CD4-positive, alpha-beta memory T cell (primary cell): ENCODE data around the gene ATP8B4. TPM values are rescaled to one million over a fixed set of nuclear protein-coding genes. Genes with fewer than 3 reads are reported as not detected.
A peak's percentile ranks its signal among the peaks of the same experiment; 100 is the strongest.

Experiments
- CTCF ChIA-PET: fragments of 350-600 bp; sonication (Branson Sonifier 250); formaldehyde crosslinking; loops from one replicate; lab custom pipeline; 2021; ENCODE audit warnings: inconsistent platforms; ENCODE audit not compliant: partially characterized antibody; lab: Charles Lee
- POLR2A ChIA-PET: fragments of 350-600 bp; sonication (Branson Sonifier 250); formaldehyde crosslinking; loops from one replicate; lab custom pipeline; 2021; ENCODE audit not compliant: partially characterized antibody; lab: Charles Lee
- DNase-seq, 5 donors: peaks; one replicate each; pipeline versions ENCODE4 v3.0.0 to v3.0.0-alpha.2; 2020 to 2022; ENCODE audit warnings: mixed read lengths in 1 of 5
- H3K27ac ChIP-seq: one replicate; pipeline ENCODE4 v1.7.0; 2013; ENCODE audit warnings: low read depth, low read length
- H3K27me3 ChIP-seq: 2 replicates; pipeline ENCODE4 v1.7.0; 2013; ENCODE audit warnings: mild to moderate bottlenecking, low read length, moderate library complexity; ENCODE audit not compliant: insufficient read depth
- H3K36me3 ChIP-seq: 2 replicates; pipeline ENCODE4 v1.7.0; 2013; ENCODE audit warnings: mild to moderate bottlenecking, low read length, moderate library complexity; ENCODE audit not compliant: insufficient read depth
- H3K4me1 ChIP-seq: 2 replicates; pipeline ENCODE4 v1.7.0; 2013; ENCODE audit warnings: mild to moderate bottlenecking, low read length, moderate library complexity; ENCODE audit not compliant: insufficient read depth
- H3K4me3 ChIP-seq, 2 donors: one replicate each; pipeline ENCODE4 v1.7.0; 2013; ENCODE audit warnings: low read length in 2 of 2, mild to moderate bottlenecking in 1 of 2
- H3K9me3 ChIP-seq, 2 donors: one replicate each; pipeline ENCODE4 v1.7.0; 2013; ENCODE audit warnings: low read length in 2 of 2, control low read depth in 1 of 2; ENCODE audit not compliant: control insufficient read depth in 1 of 2
- H3K27ac Mint-ChIP-seq, 7 donors: one replicate each; pipeline ENCODE4 v1.8.0; 2020 to 2021; ENCODE audit warnings: mixed read lengths in 7 of 7, mild to moderate bottlenecking in 6 of 7, inconsistent platforms in 3 of 7, moderate library complexity in 3 of 7
- H3K27me3 Mint-ChIP-seq, 2 donors: one replicate each; pipeline ENCODE4 v1.8.0; 2020 to 2021; ENCODE audit warnings: mixed read lengths in 2 of 2
- H3K36me3 Mint-ChIP-seq, 2 donors: one replicate each; pipeline ENCODE4 v1.8.0; 2020 to 2021; ENCODE audit warnings: mixed read lengths in 2 of 2, inconsistent platforms in 1 of 2, mild to moderate bottlenecking in 1 of 2
- H3K4me1 Mint-ChIP-seq, 4 donors: one replicate each; pipeline ENCODE4 v1.8.0; 2020 to 2021; ENCODE audit warnings: mixed read lengths in 4 of 4, mild to moderate bottlenecking in 1 of 4
- H3K4me3 Mint-ChIP-seq, 8 donors: one replicate each; pipeline ENCODE4 v1.8.0; 2020 to 2021; ENCODE audit warnings: mixed read lengths in 8 of 8, mild to moderate bottlenecking in 7 of 8, moderate library complexity in 6 of 8, inconsistent platforms in 3 of 8
- H3K9me3 Mint-ChIP-seq, 8 donors: one replicate each; pipeline ENCODE4 v1.8.0; 2020 to 2021; ENCODE audit warnings: mixed read lengths in 8 of 8, mild to moderate bottlenecking in 5 of 8, inconsistent platforms in 3 of 8, moderate library complexity in 1 of 8
- intact Hi-C: fragments of 100-400 bp; cut with micrococcal nuclease; formaldehyde crosslinking; loops from one replicate; pipeline ENCODE4 v1.15.1; 2023
- polyA plus RNA-seq, 2 donors: library from polyadenylated mRNA; unstranded; fragments of 300-500 nt; fragmentation: Illumina TruSeq; gene quantifications; one replicate each; pipeline ENCODE4 v1.2.3, GENCODE V29; 2021
- total RNA-seq, 2 experiments: library from RNA; stranded (reverse); gene quantifications; one replicate each; pipeline ENCODE4 v1.2.3, GENCODE V29; 2021

ATP8B4 gene
- total and polyA plus RNA-seq, 4 experiments from 2014 or later, result 0.11 to 0.67 (median 0.44) TPM; not detected in 1

GRCh38 chr15:49877117-49877872 lies 241.7 kb downstream of the ATP8B4 start:
- Mint-ChIP-seq H3K36me3 (no peaks in the 10 kb centered on the region), H3K9me3 (no peaks in the 10 kb centered on the region), H3K27me3 (no peaks in the 10 kb centered on the region), H3K27ac (peak overlapping the region in 1 of 7 donors; percentile 16), H3K4me3 (no peak overlapping the region), H3K4me1 (peaks cover 0 to 2% (median 0%) of the 10 kb centered on the region in 4 donors)
- Histone ChIP-seq H3K4me1 (no peaks in the 10 kb centered on the region), H3K36me3 (no peaks in the 10 kb centered on the region), H3K9me3 (no peaks in the 10 kb centered on the region), H3K27ac (no peak overlapping the region), H3K27me3 (no peaks in the 10 kb centered on the region), H3K4me3 (no peak overlapping the region)
- DNase-seq, result no peak
- ChIA-PET CTCF (interaction anchor here (1.0 kb wide), 1 partner anchor 126 kb away, joined by 8 read pairs; no protein-coding TSS in a partner anchor), POLR2A (no interaction called here)
- intact Hi-C loops, result no loop called here

DNA sequence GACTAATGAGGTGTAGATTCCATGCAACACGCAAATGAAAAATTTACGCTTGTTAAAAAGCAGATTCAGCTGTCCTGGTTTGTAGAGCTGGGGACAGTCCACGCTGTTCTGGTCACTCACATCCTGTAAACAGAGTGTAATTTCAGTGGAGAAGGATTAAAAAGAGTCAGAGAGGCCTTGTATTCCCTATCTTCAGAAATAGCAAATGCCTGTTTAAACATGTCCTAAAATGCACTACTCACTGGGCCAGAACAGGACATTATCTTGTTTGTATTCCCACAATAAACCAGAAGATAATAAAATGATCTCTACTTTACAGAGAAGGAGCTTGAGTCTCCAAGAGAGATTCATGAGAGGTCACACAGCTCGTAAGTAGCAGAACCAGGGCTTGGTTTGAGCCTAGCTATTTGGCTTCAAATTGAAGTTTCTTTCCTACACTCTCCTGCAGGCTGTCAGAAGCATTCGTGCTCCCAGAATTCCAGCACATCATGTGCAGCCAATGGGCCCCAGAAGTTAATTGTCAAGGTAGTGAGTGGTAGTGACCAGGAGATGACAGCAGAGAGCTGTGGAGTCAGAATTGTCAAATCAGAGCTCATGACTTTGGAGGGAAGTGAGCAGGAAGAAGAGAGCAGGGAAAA lies 242.5 kb downstream of the ATP8B4 start:
- H3K36me3 ChIP-seq, result no peaks in the 10 kb centered on the region
- Mint-ChIP-seq H3K27ac (no peak overlapping the region), H3K36me3 (no peaks in the 10 kb centered on the region), H3K4me3 (no peak overlapping the region), H3K27me3 (no peaks in the 10 kb centered on the region), H3K9me3 (no peaks in the 10 kb centered on the region), H3K4me1 (peaks cover 0 to 2% (median 0%) of the 10 kb centered on the region in 4 donors)
- no peak for DNase-seq
- POLR2A ChIA-PET, result no interaction called here
- intact Hi-C loops, result no loop called here
- H3K27ac ChIP-seq, result no peak overlapping the region
- CTCF ChIA-PET, result interaction anchor here (1.0 kb wide), 1 partner anchor 127 kb away, joined by 8 read pairs; no protein-coding TSS in a partner anchor
- H3K4me1 ChIP-seq, result no peaks in the 10 kb centered on the region
- H3K9me3 ChIP-seq, result no peaks in the 10 kb centered on the region
- no peaks in the 10 kb centered on the region for H3K27me3 ChIP-seq
- no peak overlapping the region for H3K4me3 ChIP-seq

- H3K4me3 Mint-ChIP-seq, result no peak overlapping the region
- H3K27ac Mint-ChIP-seq, result no peak overlapping the region
- H3K9me3 ChIP-seq, result no peaks in the 10 kb centered on the region
- intact Hi-C loops, result no loop called here
- CTCF ChIA-PET, result interaction anchor here (1.5 kb wide), 1 partner anchor 15 kb away, joined by 3 read pairs; no protein-coding TSS in a partner anchor
- H3K27ac ChIP-seq, result no peak overlapping the region
- POLR2A ChIA-PET, result no interaction called here
- peaks cover 0 to 2% (median 0%) of the 10 kb centered on the region in 4 donors for H3K4me1 Mint-ChIP-seq
- no peaks in the 10 kb centered on the region for H3K4me1 ChIP-seq
- no peaks in the 10 kb centered on the region for H3K9me3 Mint-ChIP-seq
- H3K36me3 Mint-ChIP-seq, result no peaks in the 10 kb centered on the region
- H3K27me3 Mint-ChIP-seq, result no peaks in the 10 kb centered on the region
- no peak overlapping the region for H3K4me3 ChIP-seq
- no peaks in the 10 kb centered on the region for H3K27me3 ChIP-seq
- no peak for DNase-seq
- H3K36me3 ChIP-seq, result no peaks in the 10 kb centered on the region
Observed at GRCh38 chr15:49875392-49875791, 243.6 kb downstream of the ATP8B4 start.

DNA sequence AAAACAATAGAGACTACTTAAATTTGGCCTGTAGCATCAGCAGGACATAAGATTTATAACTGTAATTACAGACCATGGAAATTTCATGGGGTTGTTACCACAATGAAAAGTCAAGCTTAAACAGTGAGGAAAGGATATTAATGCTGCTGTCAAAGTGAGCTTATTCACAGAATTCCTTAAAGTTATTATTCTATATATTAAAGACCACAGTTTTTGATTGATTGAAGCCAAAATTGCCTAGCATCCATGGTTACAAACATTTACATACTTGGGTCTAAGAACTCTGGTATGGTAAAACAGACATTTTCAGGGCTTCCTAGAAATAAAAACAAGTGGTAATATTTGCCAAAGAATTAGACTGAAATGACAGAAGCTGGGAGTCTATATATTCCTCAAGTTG lies 248.6 kb downstream of the ATP8B4 start:
- H3K27me3 ChIP-seq, result no peaks in the 10 kb centered on the region
- H3K36me3 ChIP-seq, result no peaks in the 10 kb centered on the region
- no peak overlapping the region for H3K27ac Mint-ChIP-seq
- ChIA-PET POLR2A (no interaction called here), CTCF (no interaction called here)
- H3K9me3 ChIP-seq, result no peaks in the 10 kb centered on the region
- no peak overlapping the region for H3K4me3 Mint-ChIP-seq
- no peaks in the 10 kb centered on the region for H3K36me3 Mint-ChIP-seq
- H3K27ac ChIP-seq, result no peak overlapping the region
- peaks cover 0 to 7% of the 10 kb centered on the region in 2 donors for H3K27me3 Mint-ChIP-seq
- no peaks in the 10 kb centered on the region for H3K4me1 ChIP-seq
- H3K4me3 ChIP-seq, result no peak overlapping the region
- no peaks in the 10 kb centered on the region for H3K4me1 Mint-ChIP-seq
- intact Hi-C loops, result no loop called here
- no peak for DNase-seq
- H3K9me3 Mint-ChIP-seq, result peaks cover 0 to 2% (median 0%) of the 10 kb centered on the region in 8 donors

DNA sequence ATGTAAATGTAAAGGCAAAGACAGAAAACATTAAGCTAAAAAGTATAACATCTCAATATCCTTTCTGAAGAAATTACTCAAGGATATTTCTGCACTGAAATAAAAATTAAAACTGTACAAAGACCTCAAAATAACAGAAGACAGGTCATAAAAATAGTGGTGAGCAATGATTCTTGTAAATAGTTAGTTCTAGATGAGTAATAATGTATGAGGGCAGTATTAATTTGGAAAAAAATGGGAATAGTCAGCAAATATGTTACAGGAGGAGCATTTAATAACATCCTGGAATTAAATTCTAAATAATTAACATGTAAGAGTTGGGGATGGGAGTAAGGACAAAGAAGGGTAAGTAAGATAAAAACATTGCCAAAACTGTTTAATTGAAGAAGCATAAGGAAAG lies 250.7 kb downstream of the ATP8B4 start:
- Mint-ChIP-seq H3K4me3 (no peak overlapping the region), H3K36me3 (no peaks in the 10 kb centered on the region), H3K9me3 (peaks cover 0 to 2% (median 0%) of the 10 kb centered on the region in 8 donors), H3K4me1 (no peaks in the 10 kb centered on the region), H3K27ac (no peak overlapping the region), H3K27me3 (peaks cover 1 to 8% of the 10 kb centered on the region in 2 donors)
- Histone ChIP-seq H3K27ac (no peak overlapping the region), H3K4me3 (no peak overlapping the region), H3K4me1 (no peaks in the 10 kb centered on the region), H3K27me3 (no peaks in the 10 kb centered on the region), H3K9me3 (no peaks in the 10 kb centered on the region), H3K36me3 (no peaks in the 10 kb centered on the region)
- no peak for DNase-seq
- POLR2A ChIA-PET, result no interaction called here
- CTCF ChIA-PET, result no interaction called here
- intact Hi-C loops, result no loop called here

GRCh38 chr15:49865925-49866757 lies 252.9 kb downstream of the ATP8B4 start:
- Mint-ChIP-seq H3K4me1 (no peaks in the 10 kb centered on the region), H3K36me3 (no peaks in the 10 kb centered on the region), H3K27ac (no peak overlapping the region), H3K9me3 (peaks cover 0 to 2% (median 0%) of the 10 kb centered on the region in 8 donors), H3K4me3 (no peak overlapping the region), H3K27me3 (peaks cover 4 to 8% of the 10 kb centered on the region in 2 donors)
- no peaks in the 10 kb centered on the region for H3K9me3 ChIP-seq
- intact Hi-C loops, result no loop called here
- no peak for DNase-seq
- POLR2A ChIA-PET, result no interaction called here
- no peaks in the 10 kb centered on the region for H3K4me1 ChIP-seq
- H3K27ac ChIP-seq, result no peak overlapping the region
- no peaks in the 10 kb centered on the region for H3K36me3 ChIP-seq
- CTCF ChIA-PET, result no interaction called here
- H3K4me3 ChIP-seq, result no peak overlapping the region
- no peaks in the 10 kb centered on the region for H3K27me3 ChIP-seq

GRCh38 chr15:49864251-49864650 lies 254.8 kb downstream of the ATP8B4 start:
- no peaks in the 10 kb centered on the region for H3K36me3 Mint-ChIP-seq
- ChIA-PET CTCF (no interaction called here), POLR2A (no interaction called here)
- H3K4me1 Mint-ChIP-seq, result no peaks in the 10 kb centered on the region
- H3K4me3 ChIP-seq, result no peak overlapping the region
- no peak overlapping the region for H3K4me3 Mint-ChIP-seq
- no peaks in the 10 kb centered on the region for H3K9me3 ChIP-seq
- peaks cover 0 to 2% (median 0%) of the 10 kb centered on the region in 8 donors for H3K9me3 Mint-ChIP-seq
- peaks cover 4 to 8% of the 10 kb centered on the region in 2 donors for H3K27me3 Mint-ChIP-seq
- intact Hi-C loops, result no loop called here
- H3K4me1 ChIP-seq, result no peaks in the 10 kb centered on the region
- no peak for DNase-seq
- no peaks in the 10 kb centered on the region for H3K36me3 ChIP-seq
- H3K27ac Mint-ChIP-seq, result no peak overlapping the region
- H3K27me3 ChIP-seq, result no peaks in the 10 kb centered on the region
- H3K27ac ChIP-seq, result no peak overlapping the region
